Endothelial cell of umbilical vein (primary cell): ENCODE results near the gene AGXT. TPM values are rescaled to one million over a fixed set of nuclear protein-coding genes. Genes with fewer than 3 reads are reported as not detected.

ENCODE experiments used
- BruUV-seq: library from RNA; stranded (reverse); fragments of 400-500 nt; replicated peaks from 2 replicates; lab custom pipeline; 2021; lab: Mats Ljungman, UMichigan
- CTCF ChIA-PET: fragments of 300-600, 350-600 bp; sonication (Branson Sonifier 250); formaldehyde crosslinking; loops from one replicate; lab custom pipeline; 2021; ENCODE audit warnings: antibody characterized with exemption, inconsistent platforms; lab: Charles Lee
- POLR2A ChIA-PET: fragments of 300-600, 350-600 bp; sonication (Branson Sonifier 250); formaldehyde crosslinking; loops from one replicate; lab custom pipeline; 2021; ENCODE audit warnings: antibody characterized with exemption, inconsistent platforms; lab: Charles Lee
- DNase-seq: peaks from one replicate; pipeline ENCODE4 v3.0.0-alpha.2; 2011; ENCODE audit warnings: low read depth, low spot score
- FAIRE-seq: peaks from 2 replicates; lab custom pipeline; 2011; peaks lifted over from hg19 to GRCh38; lab: Jason Lieb, UNC
- H2AFZ ChIP-seq: 2 replicates; pipeline ENCODE4 v1.6.0; 2012; ENCODE audit warnings: low read depth, low read length, control low read depth, inconsistent platforms
- H3K27ac ChIP-seq: 2 replicates; pipeline ENCODE4 v1.5.1; 2011; ENCODE audit warnings: low read depth, mild to moderate bottlenecking, control low read depth, low read length, moderate library complexity; ENCODE audit not compliant: insufficient read depth
- H3K27me3 ChIP-seq, 2 experiments: 2 replicates each; pipeline versions ENCODE4 v1.6.0 to v1.6.1; 2011; ENCODE audit warnings: low read length in 2 of 2, mixed read lengths in 1 of 2; ENCODE audit not compliant: control insufficient read depth in 2 of 2, insufficient read depth in 2 of 2
- H3K36me3 ChIP-seq, 2 experiments: 2 replicates in 1 of 2; 3 replicates in 1 of 2; pipeline ENCODE4 v1.5.1; 2011; ENCODE audit warnings: low read length in 2 of 2, mild to moderate bottlenecking in 1 of 2, moderate library complexity in 1 of 2; ENCODE audit not compliant: control insufficient read depth in 2 of 2, insufficient read depth in 2 of 2; ENCODE audit errors: extremely low read depth in 1 of 2
- H3K4me1 ChIP-seq: 3 replicates; pipeline ENCODE4 v1.5.1; 2011; ENCODE audit warnings: mild to moderate bottlenecking, low read length; ENCODE audit not compliant: control insufficient read depth, insufficient read depth; ENCODE audit errors: extremely low read depth
- H3K4me2 ChIP-seq: 2 replicates; pipeline ENCODE4 v1.6.1; 2011; ENCODE audit warnings: low read length, control low read depth, mixed read lengths; ENCODE audit not compliant: insufficient read depth
- H3K4me3 ChIP-seq, 3 experiments: fragments of 200-600 bp in 1 of 3; sonication (generic), shearing (Covaris generic) in 1 of 3; replicated peaks in 1 of 3; 2 replicates each; pipeline ENCODE4 v1.5.1; 2011 to 2016; ENCODE audit warnings: control low read depth in 3 of 3, low read length in 3 of 3, mild to moderate bottlenecking in 2 of 3, inconsistent platforms in 1 of 3, low read depth in 1 of 3, moderate library complexity in 1 of 3; ENCODE audit not compliant: insufficient read depth in 1 of 3
- H3K79me2 ChIP-seq: 2 replicates; pipeline ENCODE4 v1.6.0; 2012; ENCODE audit warnings: low read length, inconsistent platforms; ENCODE audit not compliant: control insufficient read depth, insufficient read depth
- H3K9ac ChIP-seq: replicated peaks from 2 replicates; pipeline ENCODE3; 2011; ENCODE audit warnings: low read length, control low read depth; ENCODE audit not compliant: insufficient read depth; ENCODE audit errors: extremely low read depth
- H3K9me1 ChIP-seq: replicated peaks from 3 replicates; pipeline ENCODE4 v1.6.0; 2011; ENCODE audit warnings: mild to moderate bottlenecking, low read length; ENCODE audit not compliant: control insufficient read depth, insufficient read depth; ENCODE audit errors: extremely low read depth
- H3K9me3 ChIP-seq: replicated peaks from 2 replicates; pipeline ENCODE4 v1.5.1; 2012; ENCODE audit warnings: low read length, inconsistent platforms; ENCODE audit not compliant: control insufficient read depth, insufficient read depth
- H4K20me1 ChIP-seq: replicated peaks from 2 replicates; pipeline ENCODE3; 2011; ENCODE audit warnings: mild to moderate bottlenecking, low read length; ENCODE audit not compliant: control insufficient read depth, insufficient read depth; ENCODE audit errors: extremely low read depth
- EZH2 ChIP-seq: IDR thresholded peaks from 2 replicates; pipeline ENCODE4 v1.6.1; 2012; ENCODE audit warnings: borderline replicate concordance, low read depth, mild to moderate bottlenecking, moderate library complexity, low read length, inconsistent platforms; ENCODE audit not compliant: severe bottlenecking
- FOS ChIP-seq: IDR thresholded peaks from 2 replicates; pipeline ENCODE4 v1.6.1; 2011; ENCODE audit warnings: mild to moderate bottlenecking, low read length, moderate library complexity, borderline replicate concordance; ENCODE audit not compliant: insufficient read depth
- GATA2 ChIP-seq: IDR thresholded peaks from 2 replicates; pipeline ENCODE4 v1.7.0; 2011; ENCODE audit warnings: low read depth, mild to moderate bottlenecking, moderate library complexity, mixed read lengths, low read length; ENCODE audit not compliant: insufficient read length, insufficient read depth
- JUN ChIP-seq: IDR thresholded peaks from 2 replicates; pipeline ENCODE4 v1.6.1; 2011; ENCODE audit warnings: borderline replicate concordance, low read depth; ENCODE audit not compliant: insufficient read length, insufficient read depth
- MYC ChIP-seq: IDR thresholded peaks from one replicate; pipeline ENCODE4 v1.6.1; 2011; ENCODE audit warnings: mild to moderate bottlenecking, low read depth, low read length
- POLR2A ChIP-seq: IDR thresholded peaks from 2 replicates; pipeline ENCODE4 v1.6.1; 2012; ENCODE audit warnings: low read depth, mild to moderate bottlenecking, control low read depth, low read length
- POLR2AphosphoS5 ChIP-seq: IDR thresholded peaks from 2 replicates; pipeline ENCODE4 v1.6.1; 2012; ENCODE audit warnings: low read depth, mild to moderate bottlenecking, control low read depth, low read length, moderate library complexity; ENCODE audit not compliant: insufficient read depth
- dilution Hi-C: fragments of 300-500 bp; cut with MboI; formaldehyde crosslinking; loops from one replicate; pipeline ENCODE4 v1.15.0; 2019; ENCODE audit warnings: low sequenced_read_pairs; ENCODE audit not compliant: extremely low pct_ligation_motif_present
- intact Hi-C: fragments of 100-400 bp; cut with micrococcal nuclease; formaldehyde crosslinking; loops from one replicate; pipeline ENCODE4 v1.10.0; 2022
- polyA plus RNA-seq, 4 experiments: library from polyadenylated mRNA; depleted of rRNA in 3 of 4; stranded (reverse) in 3 of 4; unstranded in 1 of 4; fragments of >200 nt; gene quantifications; 2 replicates each; pipeline versions ENCODE4 v1.2.1 to v1.2.3, GENCODE V29; 2011 to 2012; ENCODE audit warnings: missing spikeins in 1 of 4
- total RNA-seq: library from RNA; stranded (reverse); gene quantifications from 2 replicates; pipeline ENCODE4 v1.2.3, GENCODE V29; 2021
- TF ChIP-seq, protein P1 (sequence below), 2 donors: IDR thresholded peaks; 1 replicate in 1 of 2; 2 replicates in 1 of 2; pipeline ENCODE4 v1.5.1; 2011; ENCODE audit warnings: low read length in 2 of 2, mild to moderate bottlenecking in 2 of 2, moderate library complexity in 2 of 2, control low read depth in 1 of 2, inconsistent platforms in 1 of 2, low read depth in 1 of 2; ENCODE audit not compliant: insufficient read depth in 1 of 2; ENCODE audit errors: extremely low read depth in 1 of 2
- TF ChIP-seq, protein P2 (sequence below): IDR thresholded peaks from 2 replicates; pipeline ENCODE4 v1.6.1; 2011; ENCODE audit not compliant: insufficient read depth, insufficient read length

The AGXT gene
- total and polyA plus RNA-seq, 2 donors (not counting 3 experiments of a cell fraction or from before 2014, with no cell fraction given) = not detected

DNA sequence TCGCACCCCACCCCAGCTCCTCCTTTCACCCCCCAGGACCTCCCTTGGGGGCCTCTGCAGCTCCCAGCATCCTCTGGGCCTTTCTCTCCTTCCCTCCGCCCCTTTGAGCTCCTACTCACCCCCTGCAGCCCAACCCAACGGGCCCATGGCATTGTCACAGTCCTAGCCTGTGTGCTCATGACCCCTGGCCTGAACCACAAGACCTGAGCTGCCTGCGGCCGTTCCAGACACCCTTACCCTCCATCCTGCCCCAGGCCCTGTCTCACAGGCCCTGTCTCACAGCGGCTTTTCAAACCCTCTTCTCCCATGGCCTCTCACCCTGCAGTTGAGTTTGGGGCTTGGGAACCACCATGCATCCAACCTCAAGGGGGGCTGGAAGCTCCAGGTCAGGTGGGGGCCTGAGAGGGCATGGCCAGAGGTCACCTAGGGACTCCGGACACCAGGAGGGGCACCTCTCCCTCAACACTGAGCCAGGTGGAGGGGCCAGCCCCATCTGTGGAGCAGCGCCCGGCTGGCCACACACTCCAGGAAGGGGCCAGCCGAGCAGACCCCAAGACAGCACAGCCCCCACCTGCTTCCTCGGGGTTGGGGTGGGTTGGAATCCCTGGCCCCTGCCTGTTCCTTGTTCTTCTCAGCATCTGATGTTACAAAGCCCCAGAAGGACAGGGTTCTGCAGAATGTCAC lies 20.4 kb downstream of the AGXT start:
- Histone ChIP-seq H3K27me3 (no peaks in the 10 kb centered on the region), H3K4me3 (no peak overlapping the region), H3K9ac (no peak overlapping the region), H4K20me1 (no peaks in the 10 kb centered on the region), H3K4me1 (no peaks in the 10 kb centered on the region), H3K4me2 (no peak overlapping the region), H3K27ac (no peak overlapping the region), H2AFZ (no peak overlapping the region), H3K9me1 (no peaks in the 10 kb centered on the region), H3K36me3 (no peaks in the 10 kb centered on the region), H3K79me2 (no peaks in the 10 kb centered on the region), H3K9me3 (no peaks in the 10 kb centered on the region)
- TF ChIP-seq, protein P1, sequence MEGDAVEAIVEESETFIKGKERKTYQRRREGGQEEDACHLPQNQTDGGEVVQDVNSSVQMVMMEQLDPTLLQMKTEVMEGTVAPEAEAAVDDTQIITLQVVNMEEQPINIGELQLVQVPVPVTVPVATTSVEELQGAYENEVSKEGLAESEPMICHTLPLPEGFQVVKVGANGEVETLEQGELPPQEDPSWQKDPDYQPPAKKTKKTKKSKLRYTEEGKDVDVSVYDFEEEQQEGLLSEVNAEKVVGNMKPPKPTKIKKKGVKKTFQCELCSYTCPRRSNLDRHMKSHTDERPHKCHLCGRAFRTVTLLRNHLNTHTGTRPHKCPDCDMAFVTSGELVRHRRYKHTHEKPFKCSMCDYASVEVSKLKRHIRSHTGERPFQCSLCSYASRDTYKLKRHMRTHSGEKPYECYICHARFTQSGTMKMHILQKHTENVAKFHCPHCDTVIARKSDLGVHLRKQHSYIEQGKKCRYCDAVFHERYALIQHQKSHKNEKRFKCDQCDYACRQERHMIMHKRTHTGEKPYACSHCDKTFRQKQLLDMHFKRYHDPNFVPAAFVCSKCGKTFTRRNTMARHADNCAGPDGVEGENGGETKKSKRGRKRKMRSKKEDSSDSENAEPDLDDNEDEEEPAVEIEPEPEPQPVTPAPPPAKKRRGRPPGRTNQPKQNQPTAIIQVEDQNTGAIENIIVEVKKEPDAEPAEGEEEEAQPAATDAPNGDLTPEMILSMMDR (IDR thresholded peaks at IDR 0.05; ENCODE audit: extremely low read depth in 1 of 2, insufficient read depth in 1 of 2, low read depth in 1 of 2, low read length in 2 of 2) = no peak
- no peak for TF ChIP-seq POLR2AphosphoS5
- TF ChIP-seq EZH2 = no peak
- no peak for TF ChIP-seq MYC
- TF ChIP-seq JUN = no peak
- TF ChIP-seq, protein P2, sequence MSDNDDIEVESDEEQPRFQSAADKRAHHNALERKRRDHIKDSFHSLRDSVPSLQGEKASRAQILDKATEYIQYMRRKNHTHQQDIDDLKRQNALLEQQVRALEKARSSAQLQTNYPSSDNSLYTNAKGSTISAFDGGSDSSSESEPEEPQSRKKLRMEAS = no peak
- no peak for TF ChIP-seq GATA2
- no peak for TF ChIP-seq POLR2A
- TF ChIP-seq FOS = no peak
- intact Hi-C loops = no loop called here
- dilution Hi-C loops = no loop called here
- ChIA-PET CTCF (no interaction called here), POLR2A (no interaction called here)
- FAIRE-seq (no peak), DNase-seq (no peak)
- BruUV-seq = no TSS peak
